ENCODE results near the gene MEGF11.

The MEGF11 gene

DNA sequence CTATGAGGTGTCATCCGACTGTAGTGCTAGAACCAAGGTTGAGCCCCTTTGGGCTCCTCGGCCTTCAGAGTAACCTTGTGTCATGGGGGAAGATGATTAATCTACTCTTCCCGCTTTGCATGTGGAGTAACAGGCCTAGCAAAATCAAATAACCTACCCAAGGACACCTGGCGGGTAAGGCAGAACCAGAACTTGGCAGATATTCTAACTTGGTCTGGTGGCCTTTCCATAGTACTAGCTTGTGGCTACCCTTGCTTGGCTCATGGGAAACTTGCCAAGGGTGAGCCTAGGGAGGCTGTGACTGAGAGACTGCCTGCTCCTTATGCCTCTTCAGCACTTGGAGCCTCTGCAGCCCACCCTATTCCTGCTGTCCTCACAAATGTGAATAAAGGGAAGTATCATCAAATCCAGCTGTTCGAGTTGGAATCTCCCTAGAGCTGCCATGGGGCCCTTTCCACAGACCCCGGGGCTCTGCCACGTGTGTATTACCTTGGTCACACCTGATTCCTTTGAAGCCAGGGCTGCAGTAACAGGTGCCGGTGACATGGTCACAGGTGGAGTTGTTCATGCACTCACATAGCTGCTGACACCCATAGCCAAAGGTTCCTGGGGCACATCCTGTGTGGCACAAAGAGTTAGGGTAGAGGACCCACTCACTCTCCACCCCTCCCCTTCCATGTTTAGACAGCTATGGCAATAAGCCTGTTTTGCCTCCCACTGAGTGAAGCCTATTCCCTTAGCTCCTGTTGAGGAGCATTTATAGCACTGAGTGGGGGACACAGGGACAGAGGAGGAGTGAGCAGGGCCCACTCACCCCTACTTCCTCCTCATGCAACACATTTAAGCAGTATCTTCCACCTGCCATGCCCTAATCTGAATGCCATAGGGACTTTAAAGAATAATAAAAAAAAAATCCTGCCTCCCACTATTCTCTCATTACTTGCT lies 338.3 kb downstream of the MEGF11 start:
- TF ChIP-seq EZH2 (IDR thresholded peaks at IDR 0.05; ENCODE audit: borderline replicate concordance, low read length): no peak
- TF ChIP-seq, protein P1, sequence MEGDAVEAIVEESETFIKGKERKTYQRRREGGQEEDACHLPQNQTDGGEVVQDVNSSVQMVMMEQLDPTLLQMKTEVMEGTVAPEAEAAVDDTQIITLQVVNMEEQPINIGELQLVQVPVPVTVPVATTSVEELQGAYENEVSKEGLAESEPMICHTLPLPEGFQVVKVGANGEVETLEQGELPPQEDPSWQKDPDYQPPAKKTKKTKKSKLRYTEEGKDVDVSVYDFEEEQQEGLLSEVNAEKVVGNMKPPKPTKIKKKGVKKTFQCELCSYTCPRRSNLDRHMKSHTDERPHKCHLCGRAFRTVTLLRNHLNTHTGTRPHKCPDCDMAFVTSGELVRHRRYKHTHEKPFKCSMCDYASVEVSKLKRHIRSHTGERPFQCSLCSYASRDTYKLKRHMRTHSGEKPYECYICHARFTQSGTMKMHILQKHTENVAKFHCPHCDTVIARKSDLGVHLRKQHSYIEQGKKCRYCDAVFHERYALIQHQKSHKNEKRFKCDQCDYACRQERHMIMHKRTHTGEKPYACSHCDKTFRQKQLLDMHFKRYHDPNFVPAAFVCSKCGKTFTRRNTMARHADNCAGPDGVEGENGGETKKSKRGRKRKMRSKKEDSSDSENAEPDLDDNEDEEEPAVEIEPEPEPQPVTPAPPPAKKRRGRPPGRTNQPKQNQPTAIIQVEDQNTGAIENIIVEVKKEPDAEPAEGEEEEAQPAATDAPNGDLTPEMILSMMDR (IDR thresholded peaks at IDR 0.05; ENCODE audit: low read length): no peak
- Histone ChIP-seq H3K4me3 (ENCODE audit: low read depth, low read length, poor library complexity, severe bottlenecking) (no peak overlapping the region), H3K4me1 (ENCODE audit: insufficient read depth, low read length, severe bottlenecking) (peaks cover 35% of the 10 kb centered on the region), H2AFZ (ENCODE audit: low read length) (no peak overlapping the region), H3K79me2 (ENCODE audit: insufficient read depth, low read length) (no peaks in the 10 kb centered on the region), H3K9me3 (ENCODE audit: low read length) (no peaks in the 10 kb centered on the region), H4K20me1 (ENCODE audit: insufficient read depth, low read length) (no peaks in the 10 kb centered on the region), H3K4me2 (ENCODE audit: low read length) (peak overlapping the region; percentile 25; the same call in 1 of the 2 replicates), H3K9me2 (ENCODE audit: low read depth, low read length) (no peaks in the 10 kb centered on the region), H3K36me3 (ENCODE audit: insufficient read depth, low read length) (peaks cover 44% of the 10 kb centered on the region), H3K9ac (ENCODE audit: low read length) (no peak overlapping the region; the same call in 1 of the 2 replicates), H3F3A (ENCODE audit: insufficient read depth, low read length) (no peaks in the 10 kb centered on the region), H3K27me3 (ENCODE audit: insufficient read depth, low read length) (no peaks in the 10 kb centered on the region), H3K27ac (ENCODE audit: low read depth, low read length, poor library complexity, severe bottlenecking) (peak overlapping the region; percentile 76)

DNA sequence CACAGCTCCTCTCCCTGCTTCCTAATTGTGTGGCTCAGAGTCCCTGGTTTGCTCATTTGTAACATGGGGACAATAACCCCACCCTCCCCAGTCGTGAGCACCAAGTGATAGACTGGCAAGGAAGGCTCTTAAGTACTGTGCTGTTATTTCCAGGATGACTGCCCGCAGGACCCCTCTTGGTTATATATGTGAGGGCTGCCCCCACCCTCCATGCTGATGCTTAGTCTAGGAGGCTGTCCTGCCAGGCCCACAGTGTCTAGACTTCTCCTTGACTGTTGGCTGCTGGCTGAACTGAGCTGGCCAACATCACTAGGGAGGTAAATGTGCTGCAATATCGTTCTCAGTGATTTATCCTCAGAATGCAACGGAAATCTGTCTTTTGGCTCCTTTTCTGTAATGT lies 339.2 kb downstream of the MEGF11 start:
- Histone ChIP-seq H3K36me3 (ENCODE audit: insufficient read depth, low read length) (peaks cover 53% of the 10 kb centered on the region), H3K79me2 (ENCODE audit: insufficient read depth, low read length) (no peaks in the 10 kb centered on the region), H3F3A (ENCODE audit: insufficient read depth, low read length) (no peaks in the 10 kb centered on the region), H3K4me1 (ENCODE audit: insufficient read depth, low read length, severe bottlenecking) (peaks cover 35% of the 10 kb centered on the region), H3K9ac (ENCODE audit: low read length) (no peak overlapping the region; the same call in 1 of the 2 replicates), H4K20me1 (ENCODE audit: insufficient read depth, low read length) (no peaks in the 10 kb centered on the region), H3K4me3 (ENCODE audit: low read depth, low read length, poor library complexity, severe bottlenecking) (no peak overlapping the region), H2AFZ (ENCODE audit: low read length) (no peak overlapping the region), H3K27me3 (ENCODE audit: insufficient read depth, low read length) (no peaks in the 10 kb centered on the region), H3K9me3 (ENCODE audit: low read length) (no peaks in the 10 kb centered on the region), H3K9me2 (ENCODE audit: low read depth, low read length) (no peaks in the 10 kb centered on the region), H3K4me2 (ENCODE audit: low read length) (no peak overlapping the region), H3K27ac (ENCODE audit: low read depth, low read length, poor library complexity, severe bottlenecking) (peak overlapping the region; percentile 76)
- TF ChIP-seq, protein P1 (IDR thresholded peaks at IDR 0.05; ENCODE audit: low read length): no peak
- TF ChIP-seq EZH2 (IDR thresholded peaks at IDR 0.05; ENCODE audit: borderline replicate concordance, low read length): no peak

DNA sequence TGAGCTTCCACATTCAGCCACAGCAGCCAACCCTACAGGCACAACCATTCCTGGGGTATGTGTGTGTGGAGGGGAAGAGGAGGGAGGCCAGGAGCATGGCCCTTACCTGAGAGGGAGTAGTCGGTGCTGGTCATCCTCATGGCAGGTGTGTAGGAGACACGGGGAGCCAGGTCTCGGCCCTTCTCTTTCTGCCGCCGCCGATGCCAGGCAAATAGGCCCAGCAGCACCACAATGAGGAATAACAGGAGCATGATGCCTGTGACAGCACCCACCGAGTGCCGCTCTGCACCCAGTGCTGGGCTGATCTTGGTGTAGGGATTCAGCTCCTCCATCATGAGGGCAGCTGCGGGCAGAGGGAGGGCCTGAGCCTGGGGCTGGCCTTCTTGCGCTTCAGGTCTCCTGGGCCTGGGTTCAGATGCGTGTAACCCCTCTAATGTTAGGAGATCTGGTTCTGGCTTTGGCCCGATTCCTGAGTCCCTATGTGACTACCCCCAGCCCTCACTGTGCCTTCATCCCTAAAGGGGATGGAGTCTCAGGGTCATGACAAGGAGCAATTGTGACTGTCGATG lies 339.8 kb downstream of the MEGF11 start:
- no peaks in the 10 kb centered on the region for H4K20me1 ChIP-seq (ENCODE audit: insufficient read depth, low read length)
- TF ChIP-seq, protein P1 (IDR thresholded peaks at IDR 0.05; ENCODE audit: low read length): no peak
- TF ChIP-seq EZH2 (IDR thresholded peaks at IDR 0.05; ENCODE audit: borderline replicate concordance, low read length): no peak

More for the DNA sequence above, 339.8 kb downstream of the MEGF11 start:
- H3K27me3 ChIP-seq (ENCODE audit: insufficient read depth, low read length): no peaks in the 10 kb centered on the region
- no peak overlapping the region for H3K9ac ChIP-seq (ENCODE audit: low read length)
- H3K4me2 ChIP-seq (ENCODE audit: low read length): no peak overlapping the region
- no peak overlapping the region for H2AFZ ChIP-seq (ENCODE audit: low read length)
- H3K9me2 ChIP-seq (ENCODE audit: low read depth, low read length): no peaks in the 10 kb centered on the region
- H3K79me2 ChIP-seq (ENCODE audit: insufficient read depth, low read length): no peaks in the 10 kb centered on the region
- H3K27ac ChIP-seq (ENCODE audit: low read depth, low read length, poor library complexity, severe bottlenecking): no peak overlapping the region
- H3K4me1 ChIP-seq (ENCODE audit: insufficient read depth, low read length, severe bottlenecking): peaks cover 35% of the 10 kb centered on the region
- H3K4me3 ChIP-seq (ENCODE audit: low read depth, low read length, poor library complexity, severe bottlenecking): no peak overlapping the region
- H3F3A ChIP-seq (ENCODE audit: insufficient read depth, low read length): no peaks in the 10 kb centered on the region
- no peaks in the 10 kb centered on the region for H3K9me3 ChIP-seq (ENCODE audit: low read length)
- peaks cover 52% of the 10 kb centered on the region for H3K36me3 ChIP-seq (ENCODE audit: insufficient read depth, low read length)
